ENCODE results near the gene MACROD2.
"Not testable (repeated sequence)": the region's sequence is repeated elsewhere in the genome, so short reads cannot be mapped to it uniquely, and the experiment has no call there.

The MACROD2 gene

DNA sequence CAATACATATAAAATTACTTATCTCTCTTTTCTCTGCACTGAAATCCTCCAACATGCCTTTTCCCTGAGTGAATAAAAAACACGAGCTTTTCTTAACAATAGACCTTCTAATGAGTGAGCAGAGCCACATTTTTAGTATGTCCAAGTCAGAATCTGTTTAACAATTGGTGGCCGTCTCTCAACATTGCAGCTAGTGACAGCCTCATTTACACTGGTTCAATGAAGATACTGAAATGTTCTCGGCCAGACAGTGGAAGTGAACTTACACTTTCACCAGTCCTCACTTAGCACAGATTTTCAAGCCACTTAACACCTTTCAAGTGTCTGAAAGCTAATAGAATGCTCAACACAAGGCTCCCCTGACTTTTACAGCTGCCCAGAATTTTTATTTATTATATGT lies 1810.8 kb downstream of the MACROD2 start:
- DNase-seq = no peak

DNA sequence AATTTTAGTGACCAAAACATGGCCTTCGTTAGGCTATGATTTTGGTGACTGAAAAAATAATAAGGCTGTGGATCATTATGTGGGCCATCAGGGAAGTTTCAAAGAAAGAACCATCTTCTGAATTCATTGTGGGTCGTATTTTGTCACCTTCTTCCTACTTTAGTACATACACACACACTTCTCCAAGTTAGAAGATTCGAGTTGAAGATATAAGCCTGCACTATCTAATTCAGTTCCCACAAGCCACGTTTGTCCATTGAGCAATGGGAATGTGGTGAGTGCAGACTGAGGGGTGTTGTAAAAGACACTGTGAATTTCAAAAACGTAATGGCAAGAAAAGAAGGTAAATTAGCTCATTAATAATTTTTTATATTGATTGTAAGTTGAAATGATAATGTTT lies 1812.0 kb downstream of the MACROD2 start:
- DNase-seq = no peak

DNA sequence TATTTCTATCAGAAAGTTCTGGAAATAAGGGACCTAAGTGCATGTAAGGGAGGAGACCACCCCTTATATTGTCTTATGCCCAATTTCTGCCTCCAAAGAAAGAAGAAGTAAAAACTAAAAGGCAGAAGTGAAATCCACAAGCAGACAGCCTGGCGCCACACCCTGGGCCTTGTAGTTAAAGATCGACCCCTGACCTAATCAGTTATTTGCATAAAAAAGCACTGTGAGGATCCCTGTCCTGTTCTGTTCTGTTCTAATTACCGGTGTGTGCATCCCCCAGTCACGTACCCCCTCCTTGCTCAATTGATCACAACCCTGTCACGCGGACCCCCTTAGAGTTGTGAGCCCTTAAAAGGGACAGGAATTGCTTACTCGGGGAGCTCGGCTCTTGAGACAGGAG lies 1812.5 kb downstream of the MACROD2 start:
- not testable (repeated sequence) for DNase-seq

DNA sequence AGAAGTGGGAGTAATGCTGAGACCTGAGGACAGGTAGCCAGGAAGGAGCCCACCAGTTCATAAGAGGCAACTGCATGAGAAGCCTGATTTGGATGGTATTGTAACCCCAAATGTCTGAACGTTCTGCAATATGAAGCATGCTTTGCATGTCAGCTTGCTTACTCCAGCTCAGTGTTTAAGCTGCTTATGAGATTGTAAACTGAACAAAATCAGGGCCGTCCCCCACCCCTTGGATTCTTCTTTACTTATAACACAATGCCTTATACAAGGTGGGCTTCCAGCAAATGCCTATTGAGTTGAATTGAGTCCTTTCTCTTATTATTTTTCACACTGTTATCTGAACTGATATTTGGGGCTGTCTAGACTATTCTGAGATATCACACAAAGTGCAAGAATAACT lies 1816.6 kb downstream of the MACROD2 start:
- DNase-seq = no peak

DNA sequence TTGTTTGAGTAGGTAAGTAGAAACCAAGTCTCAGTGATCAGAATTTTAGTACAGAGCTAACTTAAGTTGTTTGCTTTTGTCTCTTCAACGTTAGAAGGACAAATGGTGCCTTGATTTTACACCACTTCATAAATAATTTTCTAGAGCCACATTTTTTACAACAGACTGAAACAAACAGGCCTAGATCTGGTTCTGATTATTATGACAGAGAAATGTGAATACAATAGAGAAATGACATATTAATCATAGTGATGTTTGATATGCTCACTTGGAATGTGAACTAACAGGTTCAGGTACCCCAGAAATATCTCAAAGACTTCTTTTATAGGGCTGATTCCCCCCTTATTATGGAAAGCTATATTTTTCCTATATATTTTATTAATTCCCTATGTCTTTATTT lies 1817.4 kb downstream of the MACROD2 start:
- no peak for DNase-seq

DNA sequence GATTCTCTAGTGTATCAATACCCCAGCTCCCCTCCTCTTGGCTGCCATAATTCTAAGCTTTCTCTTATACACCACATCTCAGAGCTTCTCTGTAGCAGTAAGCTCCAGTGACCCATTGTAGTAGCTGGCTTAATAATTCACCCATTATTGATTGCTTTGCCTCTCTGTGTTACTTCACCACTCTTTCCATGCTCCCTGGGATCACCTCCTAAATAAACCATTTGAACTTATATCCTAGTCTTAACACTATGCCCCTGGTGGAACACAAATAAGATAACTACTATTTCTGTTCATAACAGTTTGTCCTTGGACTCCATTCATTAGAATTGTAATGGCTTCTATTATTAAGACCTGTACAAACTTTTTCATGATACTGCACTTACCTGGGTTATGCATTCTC lies 1819.0 kb downstream of the MACROD2 start:
- no peak for DNase-seq

DNA sequence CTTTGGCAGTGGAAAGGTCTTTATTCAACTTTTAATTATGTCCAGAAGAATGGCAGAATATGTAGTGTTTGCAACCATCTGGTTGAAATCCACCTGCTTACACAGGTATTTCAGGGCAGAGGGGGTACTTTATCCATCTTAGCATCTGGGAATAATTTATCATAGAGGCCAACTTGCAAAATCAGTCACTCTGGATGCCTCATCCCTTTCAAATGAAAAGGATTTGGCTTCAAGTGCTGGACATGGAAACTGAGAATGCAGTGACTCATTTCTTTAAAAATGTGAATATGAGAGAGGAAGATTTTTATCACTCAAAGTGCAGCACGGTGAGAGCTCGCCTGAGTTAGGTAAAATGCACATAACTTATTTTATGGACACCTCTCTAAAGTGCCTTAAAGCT lies 1819.6 kb downstream of the MACROD2 start:
- no peak for DNase-seq

DNA sequence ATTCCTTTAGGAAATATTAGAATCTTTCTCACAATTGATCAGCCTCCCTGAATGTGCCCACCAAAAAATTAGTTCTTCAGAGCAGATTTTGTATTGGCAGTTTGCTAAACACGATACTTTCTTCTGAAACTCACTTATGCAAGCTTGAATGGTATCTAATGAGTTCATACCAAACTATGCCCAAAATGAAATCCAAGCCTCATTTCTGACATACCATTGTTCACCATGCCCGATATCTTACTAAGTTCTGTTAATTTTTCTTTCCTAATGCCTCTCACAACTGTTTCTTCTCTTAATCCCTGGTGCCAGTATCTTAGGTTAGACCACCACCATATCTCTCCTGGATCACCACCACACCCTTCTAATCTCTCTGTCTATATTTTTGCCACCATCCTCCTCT lies 1822.0 kb downstream of the MACROD2 start:
- DNase-seq = no peak

DNA sequence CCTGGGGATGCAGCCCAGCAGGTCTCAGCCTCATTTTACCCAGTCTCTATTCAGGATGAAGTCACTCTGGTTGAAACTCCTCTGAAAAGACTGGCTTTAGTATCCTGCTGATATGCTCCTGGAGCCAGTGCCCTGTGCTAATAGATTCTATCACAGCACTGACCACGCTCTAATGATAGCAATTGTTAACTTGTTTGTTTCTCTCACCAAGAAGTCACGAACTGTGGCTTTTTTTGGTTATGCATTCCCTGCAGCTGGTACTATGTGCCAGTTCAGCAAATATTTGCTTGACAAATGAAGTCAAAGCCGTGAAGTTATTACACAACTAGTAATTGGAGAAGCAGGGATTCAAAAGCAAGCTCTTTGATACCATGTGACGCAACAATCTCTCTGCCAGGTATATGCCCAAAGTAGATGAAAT lies 1823.3 kb downstream of the MACROD2 start:
- DNase-seq = no peak

DNA sequence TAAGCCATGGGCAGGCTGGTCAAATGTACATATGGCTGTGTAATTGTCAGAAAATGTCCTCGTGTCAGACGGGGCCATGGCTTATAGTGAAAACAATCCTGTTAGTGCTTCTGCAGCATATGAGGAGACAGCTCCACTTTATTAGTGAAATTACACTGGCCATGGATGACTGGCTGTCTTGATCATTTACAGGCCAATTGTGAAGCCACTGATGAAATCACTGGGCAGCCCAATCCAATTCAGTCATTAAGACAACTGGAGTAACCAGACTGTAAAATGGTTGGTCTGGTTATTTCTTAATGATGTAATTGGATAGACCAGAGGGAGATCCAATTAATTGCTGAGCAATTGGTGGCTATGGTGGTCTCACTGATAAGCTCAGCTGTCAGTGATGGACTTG lies 1828.4 kb downstream of the MACROD2 start:
- no peak for DNase-seq

DNA sequence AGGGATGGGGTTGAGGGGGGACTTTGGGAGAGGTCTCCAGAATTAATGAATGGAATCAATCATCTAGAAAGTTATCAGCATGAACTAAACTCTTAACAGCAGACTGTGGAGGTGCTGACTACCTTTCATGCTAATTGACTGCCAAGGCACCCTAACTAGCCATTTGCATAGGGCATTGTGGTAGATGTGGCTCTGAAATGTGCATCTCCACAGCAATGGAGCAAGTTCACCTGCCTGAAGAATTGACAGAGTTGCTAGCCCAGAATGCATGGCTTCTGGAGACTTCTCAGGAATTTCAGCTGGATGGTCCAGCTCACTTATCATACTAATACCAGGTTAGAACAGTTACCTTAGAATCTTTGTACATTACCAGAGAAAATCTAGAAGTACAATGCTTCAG lies 1832.3 kb downstream of the MACROD2 start:
- DNase-seq = no peak

DNA sequence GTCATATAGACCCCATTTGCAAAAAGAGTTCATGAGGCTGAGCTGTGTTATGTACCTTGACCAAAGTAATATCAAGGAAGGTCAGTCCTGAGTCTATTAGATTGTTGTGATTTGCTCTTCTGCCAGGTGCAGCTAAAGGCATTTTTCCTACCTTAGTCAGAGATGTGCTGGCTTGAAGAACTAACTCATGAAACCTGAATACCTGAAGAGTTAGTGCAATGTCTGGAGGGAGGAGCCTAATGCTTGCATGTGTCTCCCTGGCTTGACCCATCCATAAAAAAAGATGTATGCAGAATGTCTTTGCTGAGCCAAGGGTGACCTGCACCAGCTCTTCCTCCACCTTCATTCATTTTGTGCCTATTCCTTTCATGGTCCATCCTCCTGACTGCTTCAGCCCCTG lies 1835.9 kb downstream of the MACROD2 start:
- no peak for DNase-seq

DNA sequence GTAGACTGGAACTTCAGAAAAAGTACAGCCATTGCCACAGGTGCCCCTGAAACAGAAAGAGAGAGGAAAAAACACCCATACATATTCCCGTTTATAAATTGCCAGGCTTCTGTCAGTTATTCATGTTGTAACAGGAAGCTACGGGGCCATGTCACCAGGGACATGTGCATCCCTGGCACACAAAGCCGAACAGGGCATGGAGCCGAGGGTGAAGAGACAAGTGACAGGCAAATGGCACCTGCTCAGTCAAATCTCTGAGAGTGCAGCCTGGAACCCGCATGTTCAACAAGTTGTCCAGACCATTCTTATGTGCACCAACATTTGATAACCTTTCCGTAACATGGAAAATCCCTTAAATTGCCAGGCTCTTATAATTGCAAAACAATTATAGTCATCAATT lies 1837.2 kb downstream of the MACROD2 start:
- DNase-seq = no peak

DNA sequence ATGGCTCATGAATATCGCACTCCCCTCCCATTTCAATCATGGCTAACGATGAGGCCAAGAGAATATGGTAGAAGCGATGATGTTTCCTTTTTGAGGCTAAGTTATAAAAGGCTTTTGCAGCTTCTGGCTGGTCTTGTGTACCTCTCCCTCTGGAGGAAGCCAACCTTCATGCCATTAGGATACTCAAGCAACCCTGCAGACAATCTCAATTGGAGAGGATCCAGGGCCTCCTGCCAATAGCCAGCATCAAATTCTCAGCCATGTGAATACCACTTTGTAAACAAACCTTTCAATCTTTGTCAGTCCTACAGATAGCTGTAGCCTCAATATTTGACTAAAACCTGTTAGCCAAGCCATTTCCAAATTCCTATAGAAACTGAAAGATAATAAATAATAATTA lies 1839.5 kb downstream of the MACROD2 start:
- DNase-seq = no peak

DNA sequence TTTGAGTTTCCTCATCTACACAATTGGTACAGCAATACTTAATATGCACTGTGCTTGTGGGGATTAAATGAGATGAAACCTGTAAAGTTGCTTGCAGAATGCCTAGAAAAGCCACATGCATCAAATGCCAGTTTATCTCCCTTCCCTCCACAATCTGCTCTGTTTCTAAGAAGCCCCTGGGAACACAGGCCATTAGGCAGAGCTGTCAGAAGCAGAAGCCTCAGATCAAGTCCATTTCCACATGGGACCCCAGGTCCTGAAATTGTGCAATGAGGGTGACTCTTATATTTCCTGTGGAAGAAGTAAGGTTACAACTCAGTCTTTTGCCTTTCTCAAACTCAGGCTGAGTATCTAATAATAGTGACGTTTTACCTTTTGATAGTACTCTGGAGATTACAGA lies 1840.5 kb downstream of the MACROD2 start:
- no peak for DNase-seq

DNA sequence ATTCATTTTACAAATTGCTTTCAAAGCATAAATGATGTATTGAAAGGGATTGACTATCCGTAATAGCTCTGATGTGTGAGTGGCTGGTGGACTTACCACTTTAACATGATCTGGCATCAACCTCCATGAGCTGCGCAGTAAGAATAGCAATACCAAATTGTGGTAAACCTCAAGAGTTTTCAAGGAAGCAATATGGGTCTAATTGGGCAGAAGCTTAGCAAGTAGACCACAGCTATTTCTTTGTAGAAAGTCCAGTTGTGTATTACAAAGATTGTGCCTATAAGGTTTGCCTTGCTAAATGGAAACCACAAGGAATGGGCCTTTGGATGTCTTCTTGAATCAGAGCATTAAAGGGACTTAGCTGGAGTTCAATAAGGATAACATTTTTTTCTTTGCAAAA lies 1841.3 kb downstream of the MACROD2 start:
- no peak for DNase-seq

DNA sequence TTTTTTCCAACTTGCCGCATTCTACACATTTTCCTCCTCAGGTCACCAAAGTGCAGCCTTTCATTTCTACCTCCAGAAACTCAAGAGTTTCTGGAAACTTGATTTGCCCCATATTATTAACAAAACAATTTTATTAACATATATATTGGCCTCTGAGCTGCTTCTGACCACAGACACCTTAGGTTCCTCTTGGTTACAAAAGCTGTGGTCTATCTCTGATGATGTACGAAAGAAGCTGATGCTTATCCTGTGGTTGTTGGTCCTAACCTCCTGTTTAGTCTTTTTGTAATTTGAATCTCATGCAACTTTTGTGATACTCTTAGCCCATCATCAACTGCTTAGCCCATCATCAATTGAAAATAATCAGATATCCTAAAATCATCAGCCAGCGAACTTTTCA lies 1842.2 kb downstream of the MACROD2 start:
- DNase-seq = no peak

DNA sequence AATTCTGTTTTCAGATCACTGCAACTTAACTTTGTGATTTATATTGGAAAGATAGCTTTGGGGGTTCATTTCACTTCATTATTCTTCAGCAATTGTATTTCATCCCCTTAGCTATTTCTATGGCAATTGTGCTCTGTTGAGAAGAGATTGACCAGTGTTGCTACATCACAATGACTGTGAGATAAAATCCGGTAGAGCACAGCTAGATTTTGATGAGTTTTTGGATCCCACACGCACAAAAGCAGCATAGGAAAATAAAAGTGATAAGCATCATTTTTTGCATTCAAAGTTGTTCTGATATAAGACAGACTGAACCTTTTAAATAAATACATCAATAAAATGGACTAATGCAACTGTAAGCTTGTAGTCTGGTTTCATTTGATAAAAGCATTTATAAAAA lies 1843.2 kb downstream of the MACROD2 start:
- no peak for DNase-seq

DNA sequence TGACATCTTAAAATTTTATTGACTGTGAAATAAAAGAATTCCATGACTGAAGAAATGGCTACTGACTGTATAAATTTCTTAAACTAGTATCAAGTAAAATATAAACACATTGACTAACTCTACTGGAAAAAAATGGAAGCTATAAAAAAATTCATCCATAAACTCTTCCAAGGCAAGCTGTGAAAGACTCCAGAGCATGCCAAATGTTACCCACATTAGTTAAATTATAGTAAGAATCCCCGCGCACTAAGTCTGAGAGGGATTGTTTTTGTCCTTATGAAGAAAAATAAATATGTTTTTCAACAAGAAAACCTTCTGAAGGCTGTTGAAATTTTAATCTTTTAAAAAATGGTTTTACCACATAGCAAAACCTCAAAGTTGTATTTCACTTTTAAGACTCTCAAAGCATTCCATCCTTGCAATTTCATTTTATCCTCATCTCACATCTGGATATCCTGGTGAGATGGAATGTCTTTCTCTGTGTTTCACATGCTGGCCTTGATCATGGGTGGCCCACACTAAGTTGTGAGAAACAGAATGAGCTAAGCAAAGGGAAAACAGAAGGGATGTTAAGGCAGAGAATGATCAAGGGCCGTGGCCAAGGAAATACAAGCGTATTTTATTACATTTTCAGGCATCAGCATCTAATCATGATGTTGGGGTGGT lies 1845.5 kb downstream of the MACROD2 start:
- DNase-seq = no peak

DNA sequence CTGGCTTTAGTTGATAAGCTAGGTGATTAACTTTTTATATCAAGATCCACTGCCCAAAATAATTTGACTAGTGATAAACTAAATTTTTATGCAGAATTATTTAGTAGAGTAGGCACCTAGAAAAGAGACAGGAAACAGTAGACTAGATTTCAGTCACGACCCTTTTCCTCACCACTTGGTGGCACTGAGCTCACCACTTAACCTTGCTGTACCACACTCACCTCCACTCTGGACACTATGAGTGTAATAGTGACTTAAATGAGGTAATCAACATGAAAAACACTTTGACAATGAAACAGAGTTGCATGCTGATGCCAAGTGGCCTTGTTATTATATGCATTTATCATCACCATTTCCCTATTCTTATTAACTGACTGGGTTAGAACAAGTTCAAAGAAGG lies 1847.6 kb downstream of the MACROD2 start:
- DNase-seq = no peak

DNA sequence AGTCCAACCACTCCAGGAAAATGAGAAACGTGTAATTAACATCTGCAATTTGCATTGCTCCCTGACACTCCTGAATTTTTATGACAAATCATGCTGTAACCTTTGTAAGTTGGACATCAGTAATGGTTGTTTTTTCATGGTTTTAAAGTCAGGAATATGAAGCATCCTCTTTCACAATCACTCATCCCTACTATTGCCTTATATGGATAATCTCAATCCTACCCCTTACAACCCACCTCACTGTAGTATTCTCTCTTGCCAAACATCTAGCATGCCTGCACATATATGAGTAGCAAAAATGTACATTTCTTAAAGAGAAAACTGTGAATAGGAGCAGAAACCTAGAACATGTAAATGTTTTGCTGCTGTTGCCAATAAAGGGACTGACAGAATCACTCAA lies 1848.5 kb downstream of the MACROD2 start:
- no peak for DNase-seq

DNA sequence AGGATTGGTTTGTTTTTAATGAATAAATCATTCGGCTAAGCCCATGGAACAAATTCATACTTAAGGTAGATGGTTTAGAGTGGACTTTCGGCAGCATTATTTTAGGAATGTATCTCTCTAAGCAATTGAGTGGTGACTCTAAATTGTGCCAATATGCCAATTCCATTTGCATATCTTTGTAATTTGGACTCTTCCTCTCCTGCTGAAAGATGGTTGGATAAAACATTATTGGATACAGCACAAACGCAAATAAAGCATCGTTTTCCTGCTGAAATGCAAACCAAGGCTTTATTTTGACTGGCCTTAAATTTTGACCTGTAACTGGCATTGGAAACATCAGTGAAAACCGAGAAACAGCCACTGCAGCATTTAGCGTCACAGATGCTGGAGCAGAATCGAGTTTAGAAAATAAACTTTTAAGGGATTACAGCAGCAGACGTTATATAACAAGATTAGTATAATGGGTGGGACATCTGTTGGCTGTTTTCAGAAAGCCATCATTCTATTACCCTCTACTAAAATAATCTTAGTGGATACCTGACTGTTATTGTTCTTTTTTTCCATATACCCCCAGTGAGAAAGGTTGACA lies 1852.0 kb downstream of the MACROD2 start:
- no peak for DNase-seq

DNA sequence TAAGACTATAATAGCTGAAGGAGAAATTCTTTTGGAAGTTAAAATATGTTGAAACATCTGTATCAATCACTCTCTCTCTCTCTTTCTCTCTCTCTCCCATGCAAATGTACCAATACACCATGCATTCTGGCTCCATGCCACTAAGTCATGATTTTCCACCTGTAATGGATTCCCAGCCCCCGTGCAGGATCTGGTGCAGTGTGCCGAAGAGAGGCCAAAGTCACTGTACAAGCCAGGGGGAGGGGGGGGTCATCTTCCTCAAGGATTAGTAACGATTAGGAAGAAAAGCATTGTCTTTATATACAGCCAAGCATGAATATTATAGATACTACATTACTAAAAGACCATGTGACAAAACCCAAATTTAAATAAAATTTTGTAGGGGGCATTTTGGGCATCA lies 1852.8 kb downstream of the MACROD2 start:
- no peak for DNase-seq

DNA sequence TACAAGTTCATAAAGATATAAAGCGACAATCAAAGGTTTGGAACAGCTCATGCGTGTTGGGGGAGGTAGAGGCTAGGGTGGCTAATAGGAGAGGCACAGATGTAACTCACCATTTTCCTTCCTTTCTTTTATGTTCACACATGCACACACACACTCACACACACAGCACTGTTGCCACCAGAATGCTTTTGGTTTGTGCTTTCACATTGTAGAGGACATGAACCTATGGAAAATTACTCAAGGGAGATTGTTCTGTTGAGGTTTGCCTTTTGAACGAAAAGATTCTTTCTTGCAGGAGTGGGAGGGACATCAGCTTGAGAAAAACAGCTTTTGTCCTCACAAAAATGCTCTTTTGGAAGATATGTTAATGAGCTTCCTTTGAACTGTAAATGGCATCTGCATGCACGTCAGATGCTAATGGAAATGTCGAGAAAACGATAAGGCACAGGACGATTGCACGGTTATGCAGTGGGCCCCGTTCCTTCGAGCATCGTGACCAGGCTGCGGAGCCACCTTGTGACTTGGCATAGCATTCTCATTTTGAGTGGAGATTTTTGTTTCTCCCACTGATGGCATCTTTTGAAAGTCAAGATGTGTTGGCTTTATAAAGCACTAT lies 1853.8 kb downstream of the MACROD2 start:
- DNase-seq = no peak
